ENCODE results near the gene GLT8D2.
"Not testable (repeated sequence)": the region's sequence is repeated elsewhere in the genome, so short reads cannot be mapped to it uniquely, and the experiment has no call there.

The GLT8D2 gene

GRCh38 chr12:104049278-104049902 is 597 bp downstream of the GLT8D2 start:
- no peak for DNase-seq

GRCh38 chr12:104048811-104049210 is 1.2 kb downstream of the GLT8D2 start:
- no peak for DNase-seq

GRCh38 chr12:104048162-104048561 is 1.8 kb downstream of the GLT8D2 start:
- DNase-seq = no peak

- no peak for DNase-seq
Measured at GRCh38 chr12:104046306-104046705, 3.7 kb downstream of the GLT8D2 start.

- DNase-seq = no peak
Measured at GRCh38 chr12:104044158-104044557, 5.8 kb downstream of the GLT8D2 start.

GRCh38 chr12:104042580-104042979 is 7.4 kb downstream of the GLT8D2 start:
- no peak for DNase-seq

DNA sequence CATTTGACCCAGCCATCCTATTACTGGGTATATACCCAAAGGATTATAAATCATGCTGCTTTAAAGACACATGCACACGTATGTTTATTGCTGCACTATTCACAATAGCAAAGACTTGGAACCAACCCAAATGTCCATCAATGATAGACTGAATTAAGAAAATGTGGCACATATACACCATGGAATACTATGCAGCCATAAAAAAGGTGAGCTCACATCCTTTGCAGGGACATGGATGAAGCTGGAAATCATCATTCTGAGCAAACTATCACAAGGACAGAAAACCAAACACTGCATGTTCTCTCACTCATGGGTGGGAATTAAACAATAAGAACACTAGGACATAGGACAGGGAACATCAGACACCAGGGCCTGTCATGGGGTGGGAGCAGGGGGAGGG is 10.2 kb downstream of the GLT8D2 start:
- not testable (repeated sequence) for DNase-seq

DNA sequence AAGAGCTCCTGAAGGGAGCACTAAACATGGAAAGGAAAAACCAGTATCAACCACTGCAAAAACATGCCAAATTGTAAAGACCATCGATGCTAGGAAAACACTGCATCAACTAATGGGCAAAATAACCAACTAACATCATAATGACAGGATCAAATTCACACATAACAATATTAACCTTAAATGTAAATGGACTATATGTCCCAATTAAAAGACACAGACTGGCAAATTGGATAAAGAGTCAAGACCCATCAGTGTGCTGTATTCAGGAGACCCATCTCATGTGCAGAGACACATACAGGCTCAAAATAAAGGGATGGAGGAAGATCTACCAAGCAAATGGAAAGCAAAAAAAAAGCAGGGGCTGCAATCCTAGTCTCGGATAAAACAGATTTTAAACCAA is 13.8 kb downstream of the GLT8D2 start:
- DNase-seq = not testable (repeated sequence)

DNA sequence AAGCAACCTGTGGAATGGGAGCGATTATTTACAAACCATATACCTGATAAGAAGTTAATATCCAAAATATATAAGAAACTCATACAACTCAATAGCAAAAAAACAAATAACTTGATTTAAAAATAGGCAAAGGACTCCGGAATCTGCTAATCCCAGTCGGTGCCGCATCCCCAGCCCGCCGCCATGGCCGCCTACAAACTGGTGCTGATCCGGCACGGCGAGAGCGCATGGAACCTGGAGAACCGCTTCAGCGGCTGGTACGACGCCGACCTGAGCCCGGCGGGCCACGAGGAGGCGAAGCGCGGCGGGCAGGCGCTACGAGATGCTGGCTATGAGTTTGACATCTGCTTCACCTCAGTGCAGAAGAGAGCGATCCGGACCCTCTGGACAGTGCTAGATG is 19.4 kb downstream of the GLT8D2 start:
- DNase-seq = not testable (repeated sequence)

GRCh38 chr12:104026841-104027599 is 23.0 kb downstream of the GLT8D2 start:
- DNase-seq = no peak

GRCh38 chr12:104025771-104026170 is 24.2 kb downstream of the GLT8D2 start:
- no peak for DNase-seq

DNA sequence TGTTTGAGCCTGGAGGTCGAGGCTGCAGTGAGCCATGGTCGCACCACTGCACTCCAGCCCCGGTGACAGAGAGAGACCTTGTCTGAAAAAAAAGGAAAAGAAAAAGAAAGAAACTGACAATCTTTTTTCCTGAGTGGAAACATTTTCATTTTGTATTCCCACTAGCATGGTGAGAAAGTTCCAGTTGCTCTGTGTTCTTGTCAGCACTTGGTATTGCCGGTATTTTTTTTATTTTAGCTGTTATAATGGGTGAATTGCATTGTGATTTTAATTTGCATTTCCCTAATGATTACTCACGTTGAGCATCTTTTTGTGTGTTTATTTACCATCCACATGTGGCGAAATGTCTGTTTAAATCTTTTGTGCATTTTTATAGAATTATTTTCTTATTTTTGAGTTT is 25.6 kb downstream of the GLT8D2 start:
- DNase-seq = no peak

- no peak for DNase-seq
Measured at GRCh38 chr12:104023710-104024109, 26.3 kb downstream of the GLT8D2 start.

DNA sequence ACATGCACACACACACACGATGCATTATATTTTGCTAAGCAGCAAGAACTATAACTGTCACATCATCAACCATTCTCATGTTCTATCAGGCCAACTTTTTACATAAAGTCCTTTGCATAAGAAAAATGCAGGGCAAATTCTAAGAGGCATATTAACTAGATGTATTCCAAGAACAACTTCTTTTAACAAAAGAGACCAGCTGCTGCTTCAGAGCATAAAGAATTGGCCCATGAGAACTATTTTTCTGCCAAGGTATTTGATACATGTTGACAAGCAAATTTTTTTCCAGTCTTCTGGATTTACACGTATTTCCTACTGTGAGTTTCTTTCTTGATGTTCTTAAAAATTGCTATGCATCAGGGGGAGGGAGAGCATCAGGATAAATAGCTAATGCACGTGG is 27.2 kb downstream of the GLT8D2 start:
- no peak for DNase-seq

DNA sequence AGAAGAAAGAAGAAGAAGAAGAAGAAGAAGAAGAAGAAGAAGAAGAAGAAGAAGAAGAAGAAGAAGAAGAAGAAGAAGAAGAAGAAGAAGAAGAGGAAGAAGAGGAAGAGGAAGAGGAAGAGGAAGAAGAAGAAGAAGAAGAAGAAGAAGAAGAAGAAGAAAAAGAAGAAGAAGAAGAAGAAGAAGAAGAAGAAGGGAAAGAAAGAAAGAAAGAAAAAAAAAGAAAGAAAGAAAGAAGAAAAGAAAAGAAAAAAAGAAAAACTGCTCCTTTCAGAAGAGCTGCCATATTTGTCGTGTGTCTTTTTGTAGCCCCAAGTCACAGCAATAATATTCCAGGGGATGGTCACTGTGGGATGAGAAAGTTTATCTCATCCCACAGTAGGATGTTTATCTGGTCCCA is 28.1 kb downstream of the GLT8D2 start:
- not testable (repeated sequence) for DNase-seq

DNA sequence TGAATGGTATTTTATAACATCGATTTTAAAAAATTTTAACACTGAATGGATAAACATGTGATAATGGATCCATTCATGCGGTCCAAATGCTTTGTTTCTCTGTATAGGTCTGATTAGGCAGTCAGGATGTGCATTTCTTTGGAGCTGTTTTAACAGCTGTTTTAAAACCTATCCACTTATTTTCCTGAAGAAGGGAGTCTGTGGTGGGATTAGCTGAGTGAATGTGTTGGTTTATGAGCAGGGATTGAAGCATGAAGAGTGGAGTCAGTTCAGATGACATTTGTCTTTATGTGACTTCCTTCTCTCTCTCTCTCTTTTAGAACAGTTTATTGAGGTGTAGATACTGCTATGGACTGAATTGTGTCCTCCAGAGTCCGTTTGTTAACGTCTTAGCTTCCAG is 37.7 kb downstream of the GLT8D2 start:
- no peak for DNase-seq

- no peak for DNase-seq
Measured at GRCh38 chr12:104011253-104011652, 38.7 kb downstream of the GLT8D2 start.

GRCh38 chr12:104010606-104011169 is 39.3 kb downstream of the GLT8D2 start:
- DNase-seq = no peak

DNA sequence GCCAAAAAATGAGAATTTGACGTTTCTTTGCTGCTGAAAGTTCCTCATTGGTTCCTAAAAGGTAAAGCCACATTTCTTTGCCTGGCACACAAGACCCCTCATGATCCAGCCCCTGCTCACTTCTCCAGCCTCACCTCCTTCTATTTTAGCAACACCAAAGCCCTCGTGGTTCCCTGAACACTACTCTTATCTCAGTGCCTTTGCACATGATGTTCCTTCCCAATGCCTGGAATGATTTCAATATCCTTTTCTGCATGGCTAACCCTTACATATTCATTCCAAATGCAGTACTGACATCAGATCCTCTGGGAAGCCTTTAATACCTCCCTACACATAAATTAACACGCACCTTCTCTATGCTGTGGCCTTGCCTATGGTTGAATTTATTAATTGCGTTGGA is 39.9 kb downstream of the GLT8D2 start:
- no peak for DNase-seq

GRCh38 chr12:104006929-104007328 is 43.1 kb downstream of the GLT8D2 start:
- no peak for DNase-seq

DNA sequence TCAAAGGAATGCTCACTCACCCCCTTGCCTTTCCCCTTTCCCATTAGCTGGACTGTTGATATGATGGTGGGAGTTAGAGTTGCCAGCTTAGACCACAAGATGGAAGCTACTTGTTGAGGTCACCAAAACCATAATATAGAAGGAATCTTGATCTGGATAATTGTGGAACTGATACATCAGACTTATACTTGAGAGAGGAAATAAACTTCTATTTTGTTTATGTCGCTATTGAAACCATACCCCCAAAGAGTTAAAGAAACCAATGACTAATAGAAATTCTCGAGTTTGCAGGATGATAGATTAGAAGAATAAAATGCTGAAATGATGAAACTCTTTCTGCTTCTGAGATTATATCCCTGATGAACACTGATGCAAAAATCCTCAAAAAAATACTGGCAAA is 46.4 kb downstream of the GLT8D2 start:
- no peak for DNase-seq

GRCh38 chr12:104002686-104003085 is 47.3 kb downstream of the GLT8D2 start:
- no peak for DNase-seq

- DNase-seq = no peak
Measured at GRCh38 chr12:104000807-104001434, 49.1 kb downstream of the GLT8D2 start.

- DNase-seq = no peak
Measured at GRCh38 chr12:103998976-103999375, 51.0 kb downstream of the GLT8D2 start.

Data from DMS79 treated with DMSO at 0.1 percent for 48 hours (cell line).